ENCODE results near the gene METTL6.

The METTL6 gene

DNA sequence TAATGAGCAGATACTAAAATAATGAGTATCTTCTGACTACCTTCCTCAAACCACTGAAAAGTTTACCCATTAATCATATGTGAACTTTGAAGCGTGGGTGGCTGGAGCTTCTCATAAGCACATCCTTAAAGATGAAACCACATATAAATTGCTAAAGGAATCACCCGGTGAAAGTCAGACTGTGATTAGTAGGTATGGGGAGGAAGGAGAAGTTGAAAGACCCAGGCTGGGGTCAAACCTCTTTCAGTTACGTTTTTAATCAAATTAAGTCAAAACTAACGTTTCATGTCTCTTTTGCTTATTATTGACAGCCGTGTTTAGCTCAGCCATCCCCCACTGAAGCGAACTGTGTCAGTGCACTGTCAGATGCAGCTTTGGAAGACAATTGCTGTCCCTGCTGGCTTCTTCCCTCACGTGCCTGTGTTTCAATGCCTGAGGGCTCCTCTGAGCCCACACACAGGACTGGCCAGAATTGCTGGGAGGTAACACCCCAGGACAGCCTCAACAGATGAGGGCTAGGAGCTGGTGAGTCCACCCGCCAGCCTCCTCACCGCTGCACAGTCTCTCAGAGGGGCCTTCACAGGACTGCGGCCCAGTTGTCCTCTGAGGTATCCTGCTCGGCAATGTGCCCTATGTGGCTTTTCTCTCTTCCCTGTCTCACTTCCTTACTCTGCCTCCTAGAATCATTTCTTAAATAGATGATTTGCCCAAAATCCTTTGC is 65.7 kb downstream of the METTL6 start:
- FAIRE-seq = no peak

DNA sequence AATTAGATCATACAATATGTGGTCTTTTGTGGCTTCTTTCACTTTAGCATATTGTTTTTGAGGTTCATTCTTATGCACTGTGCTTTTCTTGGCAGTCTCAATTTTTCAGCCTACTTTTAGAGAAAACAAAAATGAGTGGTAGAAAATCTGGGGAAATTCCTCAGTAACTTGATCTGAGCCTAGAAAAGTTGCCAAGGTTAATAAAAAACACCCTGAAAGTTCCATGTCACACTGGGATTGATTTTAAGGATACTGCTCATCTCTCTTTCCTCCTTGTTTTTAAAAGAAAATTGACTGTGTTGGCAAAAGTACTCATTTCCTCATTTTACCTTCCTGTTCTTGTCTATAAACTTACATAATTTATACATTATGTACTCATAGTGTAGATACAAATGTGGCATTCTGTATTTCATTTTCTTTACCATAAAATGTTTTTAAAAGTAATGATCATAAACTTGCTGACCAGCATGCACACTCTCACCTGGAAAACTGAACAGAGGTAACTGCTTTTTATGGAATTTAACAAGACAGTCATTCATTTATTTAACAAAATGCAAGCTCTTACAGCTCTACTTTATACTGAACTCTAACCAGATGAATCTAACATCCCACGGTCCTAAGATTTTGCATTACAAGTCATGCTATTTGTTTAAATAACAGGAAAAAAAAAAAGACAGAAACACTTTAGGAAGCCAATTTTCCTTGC is 66.4 kb downstream of the METTL6 start:
- no peak for FAIRE-seq
